ENCODE measurements around the gene CXorf49B. TPM values are rescaled to one million over a fixed set of nuclear protein-coding genes. Genes with fewer than 3 reads are reported as not detected.

The CXorf49B gene
- total RNA-seq, 3 donors from 2014 or later (not counting 1 experiment from before 2014, with no cell fraction given): not detected

DNA sequence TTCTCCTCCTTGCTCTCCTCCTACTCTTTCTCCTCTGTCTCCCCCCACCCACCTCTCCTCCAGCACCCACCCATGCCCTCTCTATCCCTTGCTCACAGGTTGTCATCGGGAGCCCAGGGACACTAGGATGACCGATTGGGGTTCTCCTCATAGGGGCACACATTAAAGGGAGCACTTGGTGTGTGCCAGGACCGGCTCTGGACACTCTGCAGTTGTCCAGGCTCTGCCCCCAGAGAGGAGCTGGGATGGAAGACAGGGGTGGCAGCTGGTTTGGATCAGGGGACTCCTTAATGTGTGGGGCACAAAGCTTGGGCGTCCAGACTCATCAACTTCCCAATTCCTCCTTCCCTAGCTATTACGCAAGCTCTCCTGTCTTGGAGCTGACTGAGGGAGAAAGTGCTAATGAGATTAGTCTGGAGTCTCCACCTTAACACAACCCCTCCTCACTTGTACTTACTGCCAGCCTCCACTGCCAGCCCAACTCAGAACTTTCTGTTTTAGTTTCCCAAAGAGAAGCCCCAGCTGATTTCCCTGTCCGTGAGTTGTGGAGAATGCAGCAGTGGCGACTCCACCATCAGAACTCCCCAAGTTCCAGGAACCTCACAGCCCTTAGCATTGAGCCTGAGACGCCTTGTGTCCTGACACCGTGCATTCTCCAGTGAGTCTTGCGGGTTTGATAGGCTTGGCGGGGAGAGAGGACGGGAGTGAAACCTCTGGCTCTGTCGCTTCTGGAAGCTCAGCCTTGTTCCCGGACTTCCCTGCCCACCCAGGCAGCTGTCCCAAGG, 52.2 kb downstream of the CXorf49B start:
- ATAC-seq (no peak), DNase-seq (no peak)
- Histone ChIP-seq H3K27me3 (ENCODE audit: control insufficient read depth, insufficient read depth, low read length) (no peaks in the 10 kb centered on the region), H3K9me3 (ENCODE audit: control insufficient read depth, insufficient read depth, low read length) (no peaks in the 10 kb centered on the region), H3K36me3 (ENCODE audit: control insufficient read depth, insufficient read depth, low read length) (no peaks in the 10 kb centered on the region), H3K4me3 (ENCODE audit: low read length) (no peak overlapping the region), H3K27ac (ENCODE audit: low read length) (no peak overlapping the region), H3K4me1 (ENCODE audit: control insufficient read depth, insufficient read depth, low read length) (no peaks in the 10 kb centered on the region)
- no peak overlapping the region for H3K4me3 Mint-ChIP-seq
- 90% methylated on average over 12 of the region's 14 CpGs for WGBS (ENCODE audit: insufficient coverage)
- H3K4me1 Mint-ChIP-seq: no peaks in the 10 kb centered on the region
- intact Hi-C loops (cut with micrococcal nuclease): no loop called here
- H3K36me3 Mint-ChIP-seq: no peaks in the 10 kb centered on the region
- peaks cover 14 to 16% of the 10 kb centered on the region in 2 donors for H3K27me3 Mint-ChIP-seq (ENCODE audit: low read depth in 2 of 2)
- no peak for TF ChIP-seq CTCF (IDR thresholded peaks at IDR 0.05)
- no peaks in the 10 kb centered on the region for H3K9me3 Mint-ChIP-seq
- H3K27ac Mint-ChIP-seq: no peak overlapping the region

GRCh38 chrX:71815906-71816156, 52.7 kb downstream of the CXorf49B start:
- no peak overlapping the region for H3K4me3 ChIP-seq (ENCODE audit: low read length)
- TF ChIP-seq CTCF (IDR thresholded peaks at IDR 0.05): no peak
- H3K4me1 Mint-ChIP-seq: no peaks in the 10 kb centered on the region
- no peaks in the 10 kb centered on the region for H3K36me3 ChIP-seq (ENCODE audit: control insufficient read depth, insufficient read depth, low read length)
- no peaks in the 10 kb centered on the region for H3K27me3 ChIP-seq (ENCODE audit: control insufficient read depth, insufficient read depth, low read length)
- no peak for DNase-seq
- no peaks in the 10 kb centered on the region for H3K9me3 Mint-ChIP-seq
- H3K27ac Mint-ChIP-seq: no peak overlapping the region
- H3K36me3 Mint-ChIP-seq: no peaks in the 10 kb centered on the region
- H3K9me3 ChIP-seq (ENCODE audit: control insufficient read depth, insufficient read depth, low read length): no peaks in the 10 kb centered on the region
- peaks cover 14 to 16% of the 10 kb centered on the region in 2 donors for H3K27me3 Mint-ChIP-seq (ENCODE audit: low read depth in 2 of 2)
- no peaks in the 10 kb centered on the region for H3K4me1 ChIP-seq (ENCODE audit: control insufficient read depth, insufficient read depth, low read length)
- 81% methylated on average over 2 of the region's 2 CpGs for WGBS (ENCODE audit: insufficient coverage)
- intact Hi-C loops (cut with micrococcal nuclease): no loop called here
- H3K4me3 Mint-ChIP-seq: no peak overlapping the region
- no peak for ATAC-seq
- H3K27ac ChIP-seq (ENCODE audit: low read length): no peak overlapping the region

Other genes starting within 250 kb of the CXorf49B start
- 100 to 1,000 TPM; 489 to 721 (median 542) TPM for gene OGT, start 230.2 kb upstream of the CXorf49B start, total RNA-seq
- 1 to 10 TPM; 3.6 to 4.5 (median 3.7) TPM for gene GCNA, start 184.9 kb upstream of the CXorf49B start, total RNA-seq
- 10 to 100 TPM in 2 of 3 donors, 1 to 10 TPM in 1; 8.7 to 15.9 (median 13.7) TPM for gene CXCR3, start 144.8 kb upstream of the CXorf49B start, total RNA-seq
- not detected for gene CXorf49, start 45.1 kb upstream of the CXorf49B start, total RNA-seq
- gene NHSL2, start 147.5 kb downstream of the CXorf49B start, total RNA-seq: 10 to 100 TPM; 15.0 to 32.5 (median 30.8) TPM